ENCODE results near the gene NHSL1.

NHSL1 gene

DNA sequence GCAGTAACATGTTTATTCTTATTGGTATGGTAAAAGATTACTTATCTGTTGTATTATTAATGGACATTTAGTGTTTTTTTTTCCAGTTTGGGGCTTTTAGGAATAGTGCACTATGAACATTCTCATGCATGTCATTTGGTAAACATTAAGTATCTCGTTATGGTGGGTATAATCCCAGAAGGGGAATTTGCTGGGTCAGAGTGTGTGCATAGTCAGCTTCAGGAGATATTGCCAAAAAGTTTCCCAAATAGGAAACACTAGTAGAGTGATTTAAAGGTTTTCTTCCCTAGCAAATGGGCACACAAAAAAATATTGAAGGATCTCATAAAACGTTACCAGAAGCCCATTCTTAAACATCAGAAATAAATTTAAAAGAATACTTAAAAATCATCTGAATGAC lies 25.2 kb upstream of the NHSL1 start:
- peaks cover 2% of the 10 kb centered on the region; the same call in 1 of the 2 replicates for H3K4me1 ChIP-seq (ENCODE audit: control insufficient read depth, insufficient read depth, low read length)

DNA sequence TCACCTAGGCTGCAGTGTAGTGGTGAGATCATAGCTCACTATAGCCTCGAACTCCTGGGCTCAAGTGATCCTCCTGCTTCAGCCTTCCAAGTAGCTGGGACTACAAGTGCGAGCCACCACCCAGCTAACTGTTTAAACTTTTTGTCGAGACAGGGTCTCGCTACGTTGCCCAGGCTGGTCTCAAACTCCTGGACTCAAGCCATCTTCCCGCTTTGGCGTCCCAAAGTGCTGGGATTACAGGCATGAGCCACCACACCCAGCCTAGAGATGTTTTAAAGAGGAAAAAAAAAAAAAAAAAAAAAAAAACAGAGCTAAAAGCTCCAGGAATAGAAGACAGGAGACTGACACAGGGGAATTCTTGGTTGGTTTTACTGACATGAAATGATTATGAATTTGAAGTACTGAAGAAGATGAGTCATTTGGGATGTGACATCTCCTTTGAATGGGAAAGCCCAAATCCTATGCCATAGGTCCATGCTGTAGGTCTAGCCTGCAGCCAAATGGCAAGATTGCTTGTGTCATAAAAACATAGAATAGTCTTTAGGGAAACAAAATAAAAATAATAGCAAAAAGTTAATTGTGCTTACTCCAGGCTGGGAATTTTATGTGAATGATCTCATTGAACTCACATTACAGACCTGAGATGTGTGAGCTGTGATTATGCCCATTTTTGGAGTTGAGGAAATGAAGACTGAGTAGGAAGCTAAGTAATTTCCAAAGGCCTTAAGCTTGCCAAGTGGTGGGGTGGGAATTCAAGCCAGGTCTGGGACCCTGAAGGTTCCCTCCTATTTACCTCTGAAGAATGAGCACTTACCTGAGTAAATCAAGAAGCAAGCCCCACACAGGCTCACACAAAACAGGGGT lies 24.3 kb upstream of the NHSL1 start:
- Histone ChIP-seq H3K27me3 (ENCODE audit: control insufficient read depth, insufficient read depth, low read length) (no peaks in the 10 kb centered on the region), H3K36me3 (ENCODE audit: control insufficient read depth, insufficient read depth, low read length) (no peaks in the 10 kb centered on the region), H3K9me3 (ENCODE audit: control insufficient read depth, insufficient read depth, low read length) (no peaks in the 10 kb centered on the region), H3K4me3 (ENCODE audit: low read length) (no peak overlapping the region), H3K27ac (ENCODE audit: low read length) (no peak overlapping the region), H3K4me1 (ENCODE audit: control insufficient read depth, insufficient read depth, low read length) (peaks cover 2% of the 10 kb centered on the region; the same call in 1 of the 2 replicates)
- WGBS (ENCODE audit: insufficient coverage, insufficient read length), result no CpG with 5 or more reads among the region's 7 CpGs
- no peak for DNase-seq (ENCODE audit: low read depth, low spot score)

More for the DNA sequence above, 25.2 kb upstream of the NHSL1 start:
- H3K36me3 ChIP-seq (ENCODE audit: control insufficient read depth, insufficient read depth, low read length), result no peaks in the 10 kb centered on the region
- no peaks in the 10 kb centered on the region for H3K9me3 ChIP-seq (ENCODE audit: control insufficient read depth, insufficient read depth, low read length)
- no CpG with 5 or more reads among the region's 2 CpGs for WGBS (ENCODE audit: insufficient coverage, insufficient read length)
- no peak overlapping the region for H3K4me3 ChIP-seq (ENCODE audit: low read length)
- H3K27ac ChIP-seq (ENCODE audit: low read length), result no peak overlapping the region
- DNase-seq (ENCODE audit: low read depth, low spot score), result no peak
- no peaks in the 10 kb centered on the region for H3K27me3 ChIP-seq (ENCODE audit: control insufficient read depth, insufficient read depth, low read length)

DNA sequence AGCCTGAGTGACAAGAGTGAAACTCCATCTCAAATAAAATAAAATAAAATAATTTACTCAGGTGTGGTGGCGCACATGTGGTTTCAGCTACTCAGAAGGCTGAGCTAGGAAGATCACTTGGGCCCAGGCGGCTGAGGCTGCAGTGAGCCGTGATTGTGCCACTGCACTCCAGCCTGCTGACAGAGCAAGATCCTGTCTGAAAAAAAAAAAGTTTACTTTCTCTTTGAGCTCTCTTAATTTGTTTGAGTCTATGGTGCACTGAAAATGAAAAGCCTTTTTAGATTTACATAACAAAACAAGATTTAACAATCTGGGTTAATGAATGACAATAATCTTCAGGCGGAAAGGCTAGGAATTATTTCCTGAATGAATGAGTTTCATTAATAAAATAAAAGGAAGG lies 23.3 kb upstream of the NHSL1 start:
- peaks cover 2% of the 10 kb centered on the region; the same call in 1 of the 2 replicates for H3K4me1 ChIP-seq (ENCODE audit: control insufficient read depth, insufficient read depth, low read length)
- H3K9me3 ChIP-seq (ENCODE audit: control insufficient read depth, insufficient read depth, low read length), result no peaks in the 10 kb centered on the region
- DNase-seq (ENCODE audit: low read depth, low spot score), result no peak
- no peaks in the 10 kb centered on the region for H3K36me3 ChIP-seq (ENCODE audit: control insufficient read depth, insufficient read depth, low read length)
- H3K27ac ChIP-seq (ENCODE audit: low read length), result no peak overlapping the region
- H3K4me3 ChIP-seq (ENCODE audit: low read length), result no peak overlapping the region
- no peaks in the 10 kb centered on the region for H3K27me3 ChIP-seq (ENCODE audit: control insufficient read depth, insufficient read depth, low read length)
- WGBS (ENCODE audit: insufficient coverage, insufficient read length), result no CpG with 5 or more reads among the region's 4 CpGs

DNA sequence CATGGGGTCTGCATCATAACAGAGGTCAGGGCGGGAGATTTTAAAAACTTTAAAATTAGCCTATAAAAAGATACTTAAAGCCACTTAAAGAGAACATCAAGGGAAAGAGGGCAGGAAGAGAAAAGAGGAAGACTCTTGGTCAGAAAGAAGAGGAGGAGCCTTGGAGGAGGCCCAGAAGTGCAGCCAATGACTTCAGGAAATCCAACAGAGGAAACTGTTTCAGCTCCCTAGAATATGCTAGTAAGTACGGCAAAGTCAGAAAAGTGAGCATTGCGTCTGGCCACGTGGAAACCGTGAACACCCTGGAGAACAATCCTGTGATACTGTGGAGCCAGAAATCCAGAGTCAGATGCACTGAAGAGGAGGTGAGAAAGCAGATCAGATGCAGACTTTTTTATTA lies 22.5 kb upstream of the NHSL1 start:
- no peak overlapping the region for H3K4me3 ChIP-seq (ENCODE audit: low read length)
- H3K27me3 ChIP-seq (ENCODE audit: control insufficient read depth, insufficient read depth, low read length), result no peaks in the 10 kb centered on the region
- no CpG with 5 or more reads among the region's 5 CpGs for WGBS (ENCODE audit: insufficient coverage, insufficient read length)
- H3K36me3 ChIP-seq (ENCODE audit: control insufficient read depth, insufficient read depth, low read length), result no peaks in the 10 kb centered on the region
- no peaks in the 10 kb centered on the region for H3K9me3 ChIP-seq (ENCODE audit: control insufficient read depth, insufficient read depth, low read length)
- no peaks in the 10 kb centered on the region for H3K4me1 ChIP-seq (ENCODE audit: control insufficient read depth, insufficient read depth, low read length)
- no peak overlapping the region for H3K27ac ChIP-seq (ENCODE audit: low read length)
- DNase-seq (ENCODE audit: low read depth, low spot score), result no peak

DNA sequence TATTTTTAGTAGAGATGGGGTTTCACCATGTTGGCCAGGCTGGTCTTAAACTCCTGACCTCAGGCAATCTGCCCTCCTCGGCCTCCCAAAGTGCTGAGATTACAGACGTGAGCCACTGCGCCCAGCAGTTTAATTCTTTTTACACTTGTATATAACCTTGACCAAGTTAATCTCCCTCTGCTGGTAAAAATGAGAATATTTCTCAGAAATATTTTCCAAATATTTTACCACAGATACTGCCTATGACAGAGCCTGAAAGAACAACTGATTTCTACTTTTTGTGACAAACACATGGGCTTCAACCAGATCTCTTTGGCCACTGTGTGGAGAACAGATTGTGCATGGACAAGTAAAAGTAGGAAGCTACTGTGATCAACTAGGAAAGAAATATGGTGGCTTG lies 21.2 kb upstream of the NHSL1 start:
- no CpG with 5 or more reads among the region's 3 CpGs for WGBS (ENCODE audit: insufficient coverage, insufficient read length)
- H3K27me3 ChIP-seq (ENCODE audit: control insufficient read depth, insufficient read depth, low read length), result no peaks in the 10 kb centered on the region
- DNase-seq (ENCODE audit: low read depth, low spot score), result no peak

DNA sequence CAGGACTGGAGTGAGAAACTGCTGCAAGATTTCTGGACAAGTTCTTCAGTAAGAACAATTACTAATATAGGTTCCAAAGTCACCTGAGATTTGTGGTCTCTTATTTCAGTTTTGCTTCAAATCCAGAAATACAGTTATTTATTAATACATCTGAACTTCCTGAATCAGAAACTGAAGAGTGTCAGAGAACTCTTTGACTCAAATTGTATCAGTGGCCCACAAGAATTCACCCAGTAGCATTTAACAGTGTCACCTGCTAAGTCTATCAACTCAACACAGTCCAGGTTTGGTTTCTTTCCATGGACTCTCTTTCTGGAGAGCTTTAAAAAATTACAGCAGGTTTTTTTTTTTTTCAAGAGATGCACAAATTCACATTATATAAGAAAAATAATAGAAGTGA lies 18.8 kb upstream of the NHSL1 start:
- H3K27ac ChIP-seq (ENCODE audit: low read length), result no peak overlapping the region
- no peaks in the 10 kb centered on the region for H3K36me3 ChIP-seq (ENCODE audit: control insufficient read depth, insufficient read depth, low read length)
- H3K4me3 ChIP-seq (ENCODE audit: low read length), result no peak overlapping the region
- no peak for DNase-seq (ENCODE audit: low read depth, low spot score)
- no peaks in the 10 kb centered on the region for H3K27me3 ChIP-seq (ENCODE audit: control insufficient read depth, insufficient read depth, low read length)
- no peaks in the 10 kb centered on the region for H3K4me1 ChIP-seq (ENCODE audit: control insufficient read depth, insufficient read depth, low read length)
- no peaks in the 10 kb centered on the region for H3K9me3 ChIP-seq (ENCODE audit: control insufficient read depth, insufficient read depth, low read length)

More for the DNA sequence above, 21.2 kb upstream of the NHSL1 start:
- Histone ChIP-seq H3K9me3 (ENCODE audit: control insufficient read depth, insufficient read depth, low read length) (no peaks in the 10 kb centered on the region), H3K36me3 (ENCODE audit: control insufficient read depth, insufficient read depth, low read length) (no peaks in the 10 kb centered on the region), H3K4me3 (ENCODE audit: low read length) (no peak overlapping the region), H3K4me1 (ENCODE audit: control insufficient read depth, insufficient read depth, low read length) (no peaks in the 10 kb centered on the region), H3K27ac (ENCODE audit: low read length) (no peak overlapping the region)

DNA sequence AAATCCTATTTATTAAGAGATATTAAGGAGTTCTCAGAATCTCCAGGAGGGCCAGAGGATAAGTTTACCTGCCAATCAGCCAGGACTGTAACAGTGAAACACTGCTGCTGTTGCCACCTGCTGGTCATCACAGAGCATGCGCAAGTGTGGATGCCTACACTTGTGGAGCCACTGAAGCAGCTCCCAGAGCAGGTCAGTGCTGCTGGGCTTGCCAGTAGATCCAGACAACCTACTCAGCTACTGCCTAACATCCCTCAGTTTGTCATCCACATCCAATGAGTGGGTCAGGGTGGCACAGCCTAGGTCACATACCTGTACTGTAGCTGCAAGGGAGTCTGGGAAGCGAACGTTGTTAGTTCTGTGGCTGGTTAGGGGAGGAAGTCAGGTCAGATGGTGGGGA lies 18.3 kb upstream of the NHSL1 start:
- H3K4me3 ChIP-seq (ENCODE audit: low read length), result no peak overlapping the region
- no peak overlapping the region for H3K27ac ChIP-seq (ENCODE audit: low read length)
- H3K4me1 ChIP-seq (ENCODE audit: control insufficient read depth, insufficient read depth, low read length), result peaks cover 3% of the 10 kb centered on the region; the same call in 1 of the 2 replicates
- H3K27me3 ChIP-seq (ENCODE audit: control insufficient read depth, insufficient read depth, low read length), result no peaks in the 10 kb centered on the region
- no peaks in the 10 kb centered on the region for H3K36me3 ChIP-seq (ENCODE audit: control insufficient read depth, insufficient read depth, low read length)
- no peaks in the 10 kb centered on the region for H3K9me3 ChIP-seq (ENCODE audit: control insufficient read depth, insufficient read depth, low read length)
- DNase-seq (ENCODE audit: low read depth, low spot score), result peak; percentile 60
- WGBS (ENCODE audit: insufficient coverage, insufficient read length), result no CpG with 5 or more reads among the region's 3 CpGs

DNA sequence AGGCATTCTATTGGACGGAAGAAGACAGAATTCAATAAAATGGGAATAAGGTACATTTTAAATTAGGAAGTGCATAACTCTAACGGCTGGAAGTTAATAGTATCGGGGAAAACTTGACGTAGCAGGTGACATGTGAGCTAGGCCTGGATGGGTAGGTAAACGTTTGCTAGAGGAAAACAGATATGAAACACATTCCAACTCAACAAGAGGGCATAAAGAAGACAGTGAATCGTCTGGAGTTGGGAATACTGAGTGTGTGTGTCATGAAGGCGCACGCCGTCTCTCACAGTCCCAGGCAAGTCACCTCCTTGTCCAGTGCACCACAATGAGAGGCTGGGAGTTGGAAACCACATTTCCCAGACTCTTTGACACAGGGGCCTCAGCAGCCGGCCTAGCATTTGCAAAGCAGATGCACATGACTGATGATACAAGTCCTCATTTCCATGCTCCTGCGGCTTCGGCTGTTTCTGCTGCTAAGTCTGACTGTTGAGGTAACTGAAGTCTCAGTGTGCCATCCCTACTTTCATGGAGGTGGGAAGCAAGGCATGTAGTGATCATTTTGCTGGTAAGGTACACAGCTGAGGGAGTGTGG lies 16.5 kb upstream of the NHSL1 start:
- H3K36me3 ChIP-seq (ENCODE audit: control insufficient read depth, insufficient read depth, low read length), result no peaks in the 10 kb centered on the region
- DNase-seq (ENCODE audit: low read depth, low spot score), result no peak
- no peak overlapping the region for H3K4me3 ChIP-seq (ENCODE audit: low read length)
- H3K4me1 ChIP-seq (ENCODE audit: control insufficient read depth, insufficient read depth, low read length), result peaks cover 3% of the 10 kb centered on the region; the same call in 1 of the 2 replicates
- no CpG with 5 or more reads among the region's 12 CpGs for WGBS (ENCODE audit: insufficient coverage, insufficient read length)
- H3K9me3 ChIP-seq (ENCODE audit: control insufficient read depth, insufficient read depth, low read length), result no peaks in the 10 kb centered on the region
- no peaks in the 10 kb centered on the region for H3K27me3 ChIP-seq (ENCODE audit: control insufficient read depth, insufficient read depth, low read length)
- no peak overlapping the region for H3K27ac ChIP-seq (ENCODE audit: low read length)

DNA sequence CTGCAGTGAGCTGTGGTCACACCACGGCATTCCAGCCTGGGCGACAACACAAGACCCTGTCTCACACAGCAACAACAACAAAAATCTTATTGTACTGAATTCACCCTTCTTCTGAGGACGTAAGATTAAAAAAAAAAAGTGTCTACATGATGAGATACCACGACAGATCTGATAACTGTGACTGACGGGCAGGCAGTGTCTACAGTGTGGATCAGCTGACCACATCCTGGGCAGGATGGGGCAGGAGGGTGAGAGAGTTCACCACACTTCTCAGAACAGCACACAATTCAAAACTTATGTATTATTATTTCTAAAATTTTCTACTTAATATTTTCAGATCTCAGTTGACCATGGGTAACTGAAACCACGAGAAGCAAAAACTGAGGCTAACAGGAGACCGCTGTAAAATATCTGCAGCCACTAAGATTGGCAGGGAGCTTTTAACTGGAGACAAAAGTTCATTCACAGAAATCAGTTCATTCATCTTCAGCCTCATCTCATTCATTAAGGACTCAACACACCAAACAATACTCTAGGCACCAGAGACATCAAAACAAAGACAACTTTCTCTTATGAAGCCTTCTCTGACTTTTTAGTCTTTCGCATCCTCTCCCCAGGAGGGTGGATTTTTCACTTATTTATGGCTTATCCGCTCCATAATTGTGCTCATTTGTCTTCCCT lies 15.7 kb upstream of the NHSL1 start:
- H3K27me3 ChIP-seq (ENCODE audit: control insufficient read depth, insufficient read depth, low read length), result no peaks in the 10 kb centered on the region
- no peak overlapping the region for H3K4me3 ChIP-seq (ENCODE audit: low read length)
- H3K27ac ChIP-seq (ENCODE audit: low read length), result no peak overlapping the region
- no peak for DNase-seq (ENCODE audit: low read depth, low spot score)
- peaks cover 3% of the 10 kb centered on the region; the same call in 1 of the 2 replicates for H3K4me1 ChIP-seq (ENCODE audit: control insufficient read depth, insufficient read depth, low read length)
- WGBS (ENCODE audit: insufficient coverage, insufficient read length), result no CpG with 5 or more reads among the region's 9 CpGs
- no peaks in the 10 kb centered on the region for H3K9me3 ChIP-seq (ENCODE audit: control insufficient read depth, insufficient read depth, low read length)
- H3K36me3 ChIP-seq (ENCODE audit: control insufficient read depth, insufficient read depth, low read length), result no peaks in the 10 kb centered on the region

DNA sequence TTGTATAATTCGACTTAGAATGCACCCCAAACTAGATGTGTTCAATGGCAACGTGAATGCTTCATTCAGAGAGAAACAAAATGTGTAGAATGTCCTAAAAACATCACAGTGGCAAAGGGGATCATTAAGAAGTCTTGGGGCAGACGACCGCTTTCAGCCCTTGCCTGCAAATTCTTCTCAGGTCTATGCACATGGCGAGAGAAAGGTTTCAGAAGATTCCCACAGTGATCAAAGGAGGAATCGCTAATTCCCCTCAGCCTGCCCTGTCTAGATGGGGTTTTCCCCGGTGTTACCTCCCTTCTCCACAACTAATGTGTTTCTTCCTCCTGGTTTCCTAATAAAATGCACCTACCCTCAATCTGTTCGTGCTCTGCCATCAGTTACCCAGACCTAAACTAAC lies 13.3 kb upstream of the NHSL1 start:
- Histone ChIP-seq H3K4me1 (ENCODE audit: control insufficient read depth, insufficient read depth, low read length) (peaks cover 3% of the 10 kb centered on the region; the same call in 1 of the 2 replicates), H3K4me3 (ENCODE audit: low read length) (no peak overlapping the region), H3K27ac (ENCODE audit: low read length) (no peak overlapping the region), H3K27me3 (ENCODE audit: control insufficient read depth, insufficient read depth, low read length) (no peaks in the 10 kb centered on the region), H3K36me3 (ENCODE audit: control insufficient read depth, insufficient read depth, low read length) (no peaks in the 10 kb centered on the region), H3K9me3 (ENCODE audit: control insufficient read depth, insufficient read depth, low read length) (no peaks in the 10 kb centered on the region)
- no peak for DNase-seq (ENCODE audit: low read depth, low spot score)
- WGBS (ENCODE audit: insufficient coverage, insufficient read length), result no CpG with 5 or more reads among the region's 8 CpGs

All from iPS DF 6.9 (cell line).